K562 (cell line): ENCODE results near the gene DYNC1H1. TPM values are rescaled to one million over a fixed set of nuclear protein-coding genes. Genes with fewer than 3 reads are reported as not detected.

Experiments
- CREB5 ChIP-seq: fragments of 250-450 bp; sonication (Bioruptor Pico); IDR thresholded peaks from 2 replicates; pipeline ENCODE4 v1.5.0; 2020; ENCODE audit warnings: mild to moderate bottlenecking
- CTBP1 ChIP-seq: fragments of 450-650 bp; IDR thresholded peaks from 2 replicates; pipeline ENCODE4 v1.6.1; 2016; ENCODE audit warnings: borderline replicate concordance
- FOXJ2 ChIP-seq: fragments of 200-800 bp; sonication (Bioruptor generic); IDR thresholded peaks from 2 replicates; pipeline ENCODE4 v1.6.1; 2016; ENCODE audit warnings: missing genetic modification characterization, missing compliant biosample characterization
- HNRNPH1 ChIP-seq: fragments of 200-400 bp; formaldehyde crosslinking; optimal IDR thresholded peaks from 2 replicates; pipeline ENCODE3; 2017; ENCODE audit warnings: low read depth, mild to moderate bottlenecking, low read length, moderate library complexity
- MECOM ChIP-seq: fragments of 250-450 bp; sonication (Bioruptor Pico); IDR thresholded peaks from 2 replicates; pipeline ENCODE4 v1.8.0; 2022; ENCODE audit warnings: inconsistent platforms
- MYBL2 ChIP-seq, 2 experiments: fragments of 450-650 bp in 1 of 2; sonication (generic) in 1 of 2; formaldehyde crosslinking in 1 of 2; IDR thresholded peaks; 2 replicates each; pipeline versions ENCODE4 v1.6.1 to v1.8.1; 2017 to 2022; ENCODE audit warnings: borderline replicate concordance in 1 of 2, inconsistent platforms in 1 of 2, low read depth in 1 of 2, mild to moderate bottlenecking in 1 of 2, missing genetic modification reagents in 1 of 2, moderate library complexity in 1 of 2
- NFE2 ChIP-seq: IDR thresholded peaks from 2 replicates; pipeline ENCODE4 v1.6.1; 2014; ENCODE audit warnings: antibody characterized with exemption, low read depth
- NFXL1 ChIP-seq: fragments of 450-650 bp; formaldehyde crosslinking; IDR thresholded peaks from 2 replicates; pipeline ENCODE4 v1.4.0; 2021; ENCODE audit warnings: mild to moderate bottlenecking
- POLR2B ChIP-seq: fragments of 450-650 bp; IDR thresholded peaks from 2 replicates; pipeline ENCODE4 v1.6.1; 2018; ENCODE audit warnings: low read depth; ENCODE audit not compliant: partially characterized antibody
- PRMT5 ChIP-seq: sonication (generic); formaldehyde crosslinking; IDR thresholded peaks from 2 replicates; pipeline ENCODE4 v1.5.0; 2020; ENCODE audit warnings: missing genetic modification reagents
- PTTG1 ChIP-seq: fragments of 450-650 bp; IDR thresholded peaks from 2 replicates; pipeline ENCODE4 v1.6.1; 2016; ENCODE audit warnings: low read depth, mild to moderate bottlenecking, missing genetic modification characterization, missing compliant biosample characterization
- RBBP5 ChIP-seq: fragments of 200-600 bp; sonication (generic); IDR thresholded peaks from 2 replicates; pipeline ENCODE4 v1.6.1; 2012; ENCODE audit warnings: borderline replicate concordance, mild to moderate bottlenecking, low read length, control low read depth, inconsistent platforms; ENCODE audit not compliant: insufficient read depth, poor library complexity, severe bottlenecking
- SP2 ChIP-seq: IDR thresholded peaks from 2 replicates; pipeline ENCODE4 v1.6.1; 2011; ENCODE audit warnings: mild to moderate bottlenecking, low read depth, low read length, moderate library complexity; ENCODE audit not compliant: poor library complexity, severe bottlenecking; ENCODE audit errors: extremely low read depth
- TBL1XR1 ChIP-seq, 2 experiments: IDR thresholded peaks; 2 replicates each; pipeline ENCODE4 v1.6.1; 2012; ENCODE audit warnings: improper control_type of control experiment in 2 of 2, low read length in 2 of 2, mild to moderate bottlenecking in 1 of 2
- TCF7L2 ChIP-seq: fragments of 150-350 bp; IDR thresholded peaks from 2 replicates; pipeline ENCODE4 v1.6.1; 2016; ENCODE audit warnings: low read depth, mild to moderate bottlenecking, low read length, moderate library complexity
- XRCC5 ChIP-seq: fragments of 200-400 bp; formaldehyde crosslinking; IDR thresholded peaks from 2 replicates; pipeline ENCODE4 v1.6.1; 2017; ENCODE audit warnings: low read depth, mild to moderate bottlenecking, low read length
- ZNF239 ChIP-seq: fragments of 250-450 bp; sonication (Bioruptor Pico); IDR thresholded peaks from 2 replicates; pipeline ENCODE4 v1.4.0; 2020; ENCODE audit warnings: mild to moderate bottlenecking
- ZNF408 ChIP-seq: fragments of 250-450 bp; sonication (Bioruptor Pico); IDR thresholded peaks from 2 replicates; pipeline ENCODE4 v1.4.0; 2020; ENCODE audit warnings: low read depth, mild to moderate bottlenecking, moderate library complexity
- ZNF41 ChIP-seq: fragments of 250-450 bp; sonication (Bioruptor Pico); conservative IDR thresholded peaks from 2 replicates; pipeline ENCODE4 v1.4.0; 2020; ENCODE audit warnings: mild to moderate bottlenecking
- ZNF592 ChIP-seq: fragments of 450-650 bp; IDR thresholded peaks from 2 replicates; pipeline ENCODE4 v1.6.1; 2017; ENCODE audit warnings: antibody characterized with exemption, mild to moderate bottlenecking
- ZNF778 ChIP-seq: fragments of 450-650 bp; formaldehyde crosslinking; IDR thresholded peaks from 2 replicates; pipeline ENCODE4 v1.4.0; 2020; ENCODE audit warnings: mild to moderate bottlenecking, moderate library complexity
- polyA plus RNA-seq, 8 experiments: library from polyadenylated mRNA; depleted of rRNA in 4 of 8; stranded (reverse) in 5 of 8; unstranded in 3 of 8; fragments of >200 nt; fragmentation: Nextera tagmentation in 2 of 8; fragmentation: Illumina TruSeq in 1 of 8; extraction: Ambion mirVana in 2 of 8; extraction: Trizol in 1 of 8; gene quantifications; 2 replicates each; pipeline versions ENCODE4 v1.2.1 to v1.2.3, GENCODE V29; 2011 to 2014; ENCODE audit warnings: inconsistent platforms in 1 of 8, missing spikeins in 1 of 8
- total RNA-seq, 7 experiments: library from RNA; depleted of rRNA in 6 of 7; stranded (reverse); fragments of >200 nt in 6 of 7; fragmentation: Illumina TruSeq in 2 of 7; extraction: Trizol in 2 of 7; gene quantifications; 2 replicates each; pipeline versions ENCODE4 v1.2.1 to v1.2.3, GENCODE V29; 2011 to 2021; ENCODE audit warnings: low replicate concordance in 1 of 7

The DYNC1H1 gene
- total and polyA plus RNA-seq, 9 of the 15 experiments (the other 6 are each of a cell fraction or from before 2014, with no cell fraction given) = 31.9 to 335 (median 115) TPM

GRCh38 chr14:101947904-101948665, 16.3 kb upstream of the DYNC1H1 start (continued):
- no peak for TF ChIP-seq ZNF592
- TF ChIP-seq CREB5 (CRISPR knock-in tag) = no peak
- peak; percentile 61 for TF ChIP-seq RBBP5
- TF ChIP-seq POLR2B = peak; percentile 96
- TF ChIP-seq HNRNPH1 = no peak
- TF ChIP-seq PTTG1 = no peak
- no peak for TF ChIP-seq PRMT5 (CRISPR knock-in tag)
- TF ChIP-seq ZNF41 = no peak
- TF ChIP-seq MECOM (CRISPR knock-in tag) = no peak
- TF ChIP-seq MYBL2 (IDR thresholded peaks at IDR 0.05; ENCODE audit: low read depth) = no peak
- no peak for TF ChIP-seq MYBL2 (CRISPR knock-in tag; IDR thresholded peaks at IDR 0.05; ENCODE audit: borderline replicate concordance)
- TF ChIP-seq NFE2 = no peak
- TF ChIP-seq ZNF778 = no peak
- TF ChIP-seq ZNF408 = no peak
- TF ChIP-seq TBL1XR1 (IDR thresholded peaks at IDR 0.05; ENCODE audit: low read length in 2 of 2) = no peak; a peak in 1 of 4 replicates
- TF ChIP-seq CTBP1 = no peak
- no peak for TF ChIP-seq NFXL1
- no peak for TF ChIP-seq ZNF239
- no peak for TF ChIP-seq XRCC5
- 0 out of 2 replicates have a peak, but pooled peaks have one; percentile 43 for TF ChIP-seq TCF7L2
- peak; percentile 48 for TF ChIP-seq SP2
- TF ChIP-seq FOXJ2 (tag) = 0 out of 2 replicates have a peak, but pooled peaks have one; percentile 29
